Measurements from ENCODE around the gene SYPL2.

DNA sequence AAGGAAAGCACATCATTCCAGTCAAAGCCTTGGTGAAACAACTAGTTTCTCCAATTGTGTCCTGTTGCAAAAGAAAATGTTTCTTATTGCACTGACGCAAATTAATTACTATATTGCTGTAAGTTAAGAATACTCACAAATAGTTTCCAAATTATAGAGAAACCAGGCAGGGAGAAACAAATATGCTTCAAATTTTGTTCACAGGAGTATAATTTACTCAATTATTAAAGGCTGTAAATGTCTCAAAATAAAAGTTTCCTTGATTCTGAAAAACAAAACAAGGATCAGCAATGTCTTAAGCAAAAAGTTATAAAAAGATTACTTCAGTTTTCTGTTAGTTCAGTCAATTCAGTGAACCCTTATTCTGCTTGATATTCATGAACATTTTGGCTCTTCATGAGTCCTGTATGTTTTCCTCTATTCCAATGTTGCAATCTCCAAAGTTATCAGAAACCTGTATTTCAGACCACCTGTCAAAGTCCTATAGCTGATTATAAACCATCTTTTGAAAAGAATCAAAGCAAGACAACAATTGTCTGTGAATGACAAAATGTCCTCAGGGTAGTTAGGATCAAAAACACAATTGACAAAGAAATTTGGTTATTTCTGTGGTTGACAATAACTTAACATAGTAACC, 11.7 kb upstream of the SYPL2 start:
- TF ChIP-seq RAD21 (conservative IDR thresholded peaks at IDR 0.05 in 1 of 2, IDR thresholded peaks at IDR 0.05 in 1 of 2) (no peak), MYC (IDR thresholded peaks at IDR 0.05; ENCODE audit: borderline replicate concordance, low read length) (no peak), POLR2A (IDR thresholded peaks at IDR 0.05; ENCODE audit: low read length) (no peak), HOXB5 (CRISPR knock-in tag; IDR thresholded peaks at IDR 0.05) (no peak), TP53 (CRISPR knock-in tag; IDR thresholded peaks at IDR 0.05) (no peak), ZSCAN20 (CRISPR knock-in tag; IDR thresholded peaks at IDR 0.05) (no peak)
- TF ChIP-seq, protein P1, sequence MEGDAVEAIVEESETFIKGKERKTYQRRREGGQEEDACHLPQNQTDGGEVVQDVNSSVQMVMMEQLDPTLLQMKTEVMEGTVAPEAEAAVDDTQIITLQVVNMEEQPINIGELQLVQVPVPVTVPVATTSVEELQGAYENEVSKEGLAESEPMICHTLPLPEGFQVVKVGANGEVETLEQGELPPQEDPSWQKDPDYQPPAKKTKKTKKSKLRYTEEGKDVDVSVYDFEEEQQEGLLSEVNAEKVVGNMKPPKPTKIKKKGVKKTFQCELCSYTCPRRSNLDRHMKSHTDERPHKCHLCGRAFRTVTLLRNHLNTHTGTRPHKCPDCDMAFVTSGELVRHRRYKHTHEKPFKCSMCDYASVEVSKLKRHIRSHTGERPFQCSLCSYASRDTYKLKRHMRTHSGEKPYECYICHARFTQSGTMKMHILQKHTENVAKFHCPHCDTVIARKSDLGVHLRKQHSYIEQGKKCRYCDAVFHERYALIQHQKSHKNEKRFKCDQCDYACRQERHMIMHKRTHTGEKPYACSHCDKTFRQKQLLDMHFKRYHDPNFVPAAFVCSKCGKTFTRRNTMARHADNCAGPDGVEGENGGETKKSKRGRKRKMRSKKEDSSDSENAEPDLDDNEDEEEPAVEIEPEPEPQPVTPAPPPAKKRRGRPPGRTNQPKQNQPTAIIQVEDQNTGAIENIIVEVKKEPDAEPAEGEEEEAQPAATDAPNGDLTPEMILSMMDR (IDR thresholded peaks at IDR 0.05) = no peak
- TF ChIP-seq, protein P2, sequence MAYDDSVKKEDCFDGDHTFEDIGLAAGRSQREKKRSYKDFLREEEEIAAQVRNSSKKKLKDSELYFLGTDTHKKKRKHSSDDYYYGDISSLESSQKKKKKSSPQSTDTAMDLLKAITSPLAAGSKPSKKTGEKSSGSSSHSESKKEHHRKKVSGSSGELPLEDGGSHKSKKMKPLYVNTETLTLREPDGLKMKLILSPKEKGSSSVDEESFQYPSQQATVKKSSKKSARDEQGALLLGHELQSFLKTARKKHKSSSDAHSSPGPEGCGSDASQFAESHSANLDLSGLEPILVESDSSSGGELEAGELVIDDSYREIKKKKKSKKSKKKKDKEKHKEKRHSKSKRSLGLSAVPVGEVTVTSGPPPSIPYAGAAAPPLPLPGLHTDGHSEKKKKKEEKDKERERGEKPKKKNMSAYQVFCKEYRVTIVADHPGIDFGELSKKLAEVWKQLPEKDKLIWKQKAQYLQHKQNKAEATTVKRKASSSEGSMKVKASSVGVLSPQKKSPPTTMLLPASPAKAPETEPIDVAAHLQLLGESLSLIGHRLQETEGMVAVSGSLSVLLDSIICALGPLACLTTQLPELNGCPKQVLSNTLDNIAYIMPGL (CRISPR knock-in tag; IDR thresholded peaks at IDR 0.05; ENCODE audit: borderline replicate concordance) = no peak
- TF ChIP-seq, protein P3, sequence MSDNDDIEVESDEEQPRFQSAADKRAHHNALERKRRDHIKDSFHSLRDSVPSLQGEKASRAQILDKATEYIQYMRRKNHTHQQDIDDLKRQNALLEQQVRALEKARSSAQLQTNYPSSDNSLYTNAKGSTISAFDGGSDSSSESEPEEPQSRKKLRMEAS (IDR thresholded peaks at IDR 0.05) = no peak
